ENCODE results near the gene FAM168A. TPM values are rescaled to one million over a fixed set of nuclear protein-coding genes. Genes with fewer than 3 reads are reported as not detected.

FAM168A gene
- total RNA-seq, 1 donor from 2014 or later: 14.2 TPM

- no peak for DNase-seq (ENCODE audit: low read depth)
- TF ChIP-seq, protein P1, sequence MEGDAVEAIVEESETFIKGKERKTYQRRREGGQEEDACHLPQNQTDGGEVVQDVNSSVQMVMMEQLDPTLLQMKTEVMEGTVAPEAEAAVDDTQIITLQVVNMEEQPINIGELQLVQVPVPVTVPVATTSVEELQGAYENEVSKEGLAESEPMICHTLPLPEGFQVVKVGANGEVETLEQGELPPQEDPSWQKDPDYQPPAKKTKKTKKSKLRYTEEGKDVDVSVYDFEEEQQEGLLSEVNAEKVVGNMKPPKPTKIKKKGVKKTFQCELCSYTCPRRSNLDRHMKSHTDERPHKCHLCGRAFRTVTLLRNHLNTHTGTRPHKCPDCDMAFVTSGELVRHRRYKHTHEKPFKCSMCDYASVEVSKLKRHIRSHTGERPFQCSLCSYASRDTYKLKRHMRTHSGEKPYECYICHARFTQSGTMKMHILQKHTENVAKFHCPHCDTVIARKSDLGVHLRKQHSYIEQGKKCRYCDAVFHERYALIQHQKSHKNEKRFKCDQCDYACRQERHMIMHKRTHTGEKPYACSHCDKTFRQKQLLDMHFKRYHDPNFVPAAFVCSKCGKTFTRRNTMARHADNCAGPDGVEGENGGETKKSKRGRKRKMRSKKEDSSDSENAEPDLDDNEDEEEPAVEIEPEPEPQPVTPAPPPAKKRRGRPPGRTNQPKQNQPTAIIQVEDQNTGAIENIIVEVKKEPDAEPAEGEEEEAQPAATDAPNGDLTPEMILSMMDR (IDR thresholded peaks at IDR 0.05; ENCODE audit: insufficient read depth, low read length, poor library complexity, severe bottlenecking): no peak
- no peaks in the 10 kb centered on the region for H3K27me3 ChIP-seq (ENCODE audit: control insufficient read depth, insufficient read depth, low read length)
- no peak overlapping the region for H3K4me3 ChIP-seq (ENCODE audit: low read depth, low read length)
- peaks cover 2% of the 10 kb centered on the region for H3K36me3 ChIP-seq (ENCODE audit: control insufficient read depth, insufficient read depth, low read length)
Measured at GRCh38 chr11:73406619-73407018, 191.3 kb downstream of the FAM168A start.

DNA sequence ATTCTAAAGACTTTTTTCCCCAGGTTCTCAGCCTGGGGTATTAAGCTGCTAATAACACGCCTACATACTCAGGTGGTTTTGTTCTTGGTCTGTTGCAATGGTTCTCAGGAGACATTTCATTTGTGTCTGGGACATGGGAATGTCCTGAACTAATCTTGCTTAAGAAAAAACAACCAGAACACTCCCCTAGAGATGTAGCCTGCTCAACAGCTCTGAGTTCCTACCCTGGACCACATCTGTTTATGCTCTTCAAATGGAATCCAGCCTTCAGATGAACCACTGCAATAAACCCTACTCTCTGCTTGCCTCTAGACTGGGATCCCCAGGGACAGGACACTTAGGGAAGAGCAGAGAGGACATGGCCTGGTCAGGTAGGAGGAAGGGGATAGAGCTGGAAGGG lies 191.8 kb downstream of the FAM168A start:
- H3K4me3 ChIP-seq (ENCODE audit: low read depth, low read length): no peak overlapping the region
- DNase-seq (ENCODE audit: low read depth): no peak
- no peaks in the 10 kb centered on the region for H3K27me3 ChIP-seq (ENCODE audit: control insufficient read depth, insufficient read depth, low read length)
- peaks cover 2% of the 10 kb centered on the region for H3K36me3 ChIP-seq (ENCODE audit: control insufficient read depth, insufficient read depth, low read length)
- TF ChIP-seq, protein P1 (IDR thresholded peaks at IDR 0.05; ENCODE audit: insufficient read depth, low read length, poor library complexity, severe bottlenecking): no peak

GRCh38 chr11:73405146-73405510 lies 192.8 kb downstream of the FAM168A start:
- H3K36me3 ChIP-seq (ENCODE audit: control insufficient read depth, insufficient read depth, low read length): peaks cover 2% of the 10 kb centered on the region
- H3K4me3 ChIP-seq (ENCODE audit: low read depth, low read length): no peak overlapping the region
- no peaks in the 10 kb centered on the region for H3K27me3 ChIP-seq (ENCODE audit: control insufficient read depth, insufficient read depth, low read length)
- no peak for DNase-seq (ENCODE audit: low read depth)
- TF ChIP-seq, protein P1 (IDR thresholded peaks at IDR 0.05; ENCODE audit: insufficient read depth, low read length, poor library complexity, severe bottlenecking): no peak

GRCh38 chr11:73404506-73405145 lies 193.3 kb downstream of the FAM168A start:
- Histone ChIP-seq H3K4me3 (ENCODE audit: low read depth, low read length) (no peak overlapping the region), H3K27me3 (ENCODE audit: control insufficient read depth, insufficient read depth, low read length) (no peaks in the 10 kb centered on the region), H3K36me3 (ENCODE audit: control insufficient read depth, insufficient read depth, low read length) (peaks cover 2% of the 10 kb centered on the region)
- TF ChIP-seq, protein P1 (IDR thresholded peaks at IDR 0.05; ENCODE audit: insufficient read depth, low read length, poor library complexity, severe bottlenecking): no peak
- no peak for DNase-seq (ENCODE audit: low read depth)

GRCh38 chr11:73404048-73404447 lies 193.9 kb downstream of the FAM168A start:
- no peak overlapping the region for H3K4me3 ChIP-seq (ENCODE audit: low read depth, low read length)
- no peaks in the 10 kb centered on the region for H3K27me3 ChIP-seq (ENCODE audit: control insufficient read depth, insufficient read depth, low read length)
- TF ChIP-seq, protein P1 (IDR thresholded peaks at IDR 0.05; ENCODE audit: insufficient read depth, low read length, poor library complexity, severe bottlenecking): peak; percentile 47
- peaks cover 2% of the 10 kb centered on the region for H3K36me3 ChIP-seq (ENCODE audit: control insufficient read depth, insufficient read depth, low read length)
- DNase-seq (ENCODE audit: low read depth): no peak

- Histone ChIP-seq H3K27me3 (ENCODE audit: control insufficient read depth, insufficient read depth, low read length) (no peaks in the 10 kb centered on the region), H3K4me3 (ENCODE audit: low read depth, low read length) (no peak overlapping the region), H3K36me3 (ENCODE audit: control insufficient read depth, insufficient read depth, low read length) (peaks cover 2% of the 10 kb centered on the region)
- no peak for DNase-seq (ENCODE audit: low read depth)
- TF ChIP-seq, protein P1 (IDR thresholded peaks at IDR 0.05; ENCODE audit: insufficient read depth, low read length, poor library complexity, severe bottlenecking): no peak
Measured at GRCh38 chr11:73403541-73403940, 194.4 kb downstream of the FAM168A start.
